H54 (cell line): Measurements from ENCODE around the gene BNIP1.
A peak's percentile ranks its signal among the peaks of the same experiment; 100 is the strongest.

ENCODE experiments used
- DNase-seq: peaks from one replicate; pipeline ENCODE4 v3.0.0; 2011; ENCODE audit warnings: low spot score, mixed read lengths; ENCODE audit not compliant: insufficient read length
- FAIRE-seq: peaks from 3 replicates; lab custom pipeline; 2011; peaks lifted over from hg19 to GRCh38; lab: Jason Lieb, UNC
- POLR2A ChIP-seq: IDR thresholded peaks from 2 replicates; pipeline ENCODE4 v1.6.1; 2011; ENCODE audit warnings: low read depth, mild to moderate bottlenecking, low read length

The BNIP1 gene

DNA sequence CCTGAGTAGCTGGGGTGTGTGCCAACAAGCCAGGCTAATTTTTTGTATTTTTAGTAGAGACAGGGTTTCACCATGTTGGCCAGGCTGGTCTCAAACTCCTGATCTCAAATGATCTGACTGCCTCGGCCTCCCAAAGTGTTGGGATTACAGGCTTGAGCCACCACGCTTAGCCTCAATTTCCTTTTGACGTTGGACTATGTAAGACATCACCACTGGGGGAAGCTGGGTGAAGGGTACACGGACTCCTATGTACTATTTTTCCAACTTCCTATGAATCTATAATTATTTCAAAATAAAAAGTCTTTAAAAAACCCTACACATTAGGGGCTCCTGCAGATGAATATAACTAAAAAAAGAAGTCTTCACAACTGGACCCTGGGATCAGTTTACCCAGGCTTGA is 46.7 kb downstream of the BNIP1 start:
- DNase-seq (no peak), FAIRE-seq (no peak)
- no peak for TF ChIP-seq POLR2A

DNA sequence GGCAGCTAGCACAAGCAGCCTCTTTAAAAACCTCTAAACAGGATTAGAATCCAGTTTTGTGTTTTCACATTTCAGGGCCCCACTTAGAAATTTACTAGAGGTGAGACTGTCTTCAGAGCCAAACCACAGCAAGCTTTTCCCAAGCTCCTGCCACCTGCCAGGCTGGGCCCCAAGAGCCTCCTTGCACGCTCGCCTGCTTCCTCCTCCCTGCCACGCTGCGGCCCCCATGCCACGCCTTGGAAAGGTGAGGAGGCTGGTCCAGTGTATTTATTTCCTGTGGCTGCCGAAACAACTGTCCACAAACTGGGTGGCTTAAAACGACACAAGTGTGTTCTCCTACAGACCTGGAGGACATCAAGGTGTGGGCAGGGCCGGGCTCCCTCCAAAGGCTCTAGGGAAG is 47.2 kb downstream of the BNIP1 start:
- FAIRE-seq (no peak), DNase-seq (no peak)
- no peak for TF ChIP-seq POLR2A

DNA sequence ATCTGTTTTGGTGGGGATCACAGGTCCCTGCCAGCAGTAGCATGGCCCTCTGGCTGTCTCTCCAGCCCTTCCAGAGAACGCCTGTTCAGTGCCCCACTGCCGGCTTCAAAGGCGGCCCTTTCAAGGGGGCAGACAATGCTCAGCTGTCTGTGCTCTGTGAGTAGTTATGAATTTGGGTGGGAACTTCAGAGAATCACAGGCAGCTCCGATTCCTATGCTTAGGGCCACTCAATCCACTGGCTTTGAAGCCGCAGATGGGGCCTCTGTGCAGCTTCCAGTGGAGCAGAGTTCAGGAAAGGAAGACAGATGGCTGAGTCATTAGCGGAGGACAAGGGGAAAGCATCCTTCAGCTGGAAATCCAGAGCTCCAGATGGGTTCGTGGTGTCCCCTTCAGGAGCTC is 48.2 kb downstream of the BNIP1 start:
- FAIRE-seq (no peak), DNase-seq (no peak)
- no peak for TF ChIP-seq POLR2A

DNA sequence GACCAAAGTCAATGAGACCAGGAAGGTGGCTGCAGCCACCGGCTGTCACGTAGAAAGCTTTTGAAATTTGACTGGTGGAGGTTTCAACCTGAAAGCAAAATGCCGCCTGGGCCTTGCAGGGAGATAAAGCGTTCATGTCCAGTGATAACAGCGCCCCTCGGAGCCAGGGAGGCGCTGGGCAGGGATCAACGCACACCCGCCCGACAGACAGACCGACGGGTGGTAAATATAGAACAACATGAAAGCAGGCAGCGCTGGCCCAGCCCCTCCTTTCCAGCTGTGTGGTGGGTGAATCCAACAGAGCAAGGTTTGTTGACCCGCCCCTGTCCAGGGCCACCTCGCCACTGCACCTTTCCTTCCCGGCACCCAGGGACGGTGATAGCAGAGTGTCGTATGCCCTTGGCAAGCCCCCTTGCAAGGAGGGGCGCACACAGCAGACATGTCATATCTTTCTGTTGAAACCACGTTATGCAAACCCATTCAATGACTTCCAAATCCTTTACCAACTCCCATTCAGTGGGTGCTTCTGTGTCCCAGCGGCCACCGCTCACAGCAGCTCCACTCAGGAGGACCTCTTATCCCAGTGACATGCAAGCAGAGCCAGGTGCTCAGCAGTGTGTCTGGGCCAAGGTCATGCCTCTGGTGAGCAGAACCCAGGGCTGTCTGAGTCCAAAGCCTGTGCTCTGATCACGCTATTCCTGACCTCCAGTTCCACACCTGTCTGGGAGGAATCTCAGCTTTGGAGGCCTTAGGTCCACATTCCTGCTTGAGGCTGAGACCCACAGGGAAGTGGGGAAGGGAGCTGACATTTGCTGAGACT is 52.0 kb downstream of the BNIP1 start:
- no peak for TF ChIP-seq POLR2A
- FAIRE-seq: no peak
- DNase-seq: no peak

DNA sequence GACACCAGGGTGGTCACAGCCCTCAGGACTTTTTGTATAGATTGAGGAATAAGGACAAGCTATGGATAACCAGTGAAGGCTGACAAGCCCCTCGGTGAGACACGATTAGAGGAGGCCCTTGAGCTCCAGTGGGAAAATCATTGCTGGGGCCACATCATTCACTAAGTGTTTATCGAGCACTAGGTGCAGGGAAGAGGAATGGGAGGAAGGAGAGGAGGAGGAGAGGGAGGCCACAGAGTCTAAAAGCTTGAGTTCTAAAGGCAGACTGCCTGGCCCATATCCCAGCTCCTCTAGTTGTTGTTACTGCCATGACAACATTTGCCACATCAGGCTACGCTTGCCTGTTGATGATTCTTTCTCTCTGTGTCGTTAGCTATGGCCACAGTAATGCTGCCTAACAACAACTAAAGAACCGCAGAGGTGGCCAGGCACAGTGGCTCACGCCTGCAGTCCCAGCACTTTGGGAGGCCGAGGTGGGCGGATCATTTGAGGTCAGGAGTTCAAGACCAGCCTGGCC is 53.1 kb downstream of the BNIP1 start:
- no peak for TF ChIP-seq POLR2A
- DNase-seq (no peak), FAIRE-seq (no peak)

DNA sequence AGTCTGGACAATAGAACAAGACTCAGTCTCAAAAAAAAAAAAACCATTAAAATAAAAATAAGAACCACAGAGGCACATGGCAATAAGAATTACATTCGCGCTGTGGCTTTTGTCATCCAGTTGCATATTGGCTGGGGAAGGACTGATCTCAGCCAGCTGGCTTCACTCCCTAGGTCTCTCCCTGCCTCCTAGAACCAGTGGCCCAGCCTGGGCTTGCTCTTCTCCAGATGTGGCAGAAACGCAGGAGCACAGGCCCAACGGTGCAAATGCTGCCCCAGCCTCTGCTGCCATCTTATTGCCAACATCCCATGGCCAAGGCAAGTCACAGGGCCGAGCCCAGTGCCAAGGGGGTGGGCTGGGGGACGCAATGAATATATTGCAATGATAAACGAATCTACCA is 53.7 kb downstream of the BNIP1 start:
- DNase-seq (no peak), FAIRE-seq (no peak)
- TF ChIP-seq POLR2A: no peak

DNA sequence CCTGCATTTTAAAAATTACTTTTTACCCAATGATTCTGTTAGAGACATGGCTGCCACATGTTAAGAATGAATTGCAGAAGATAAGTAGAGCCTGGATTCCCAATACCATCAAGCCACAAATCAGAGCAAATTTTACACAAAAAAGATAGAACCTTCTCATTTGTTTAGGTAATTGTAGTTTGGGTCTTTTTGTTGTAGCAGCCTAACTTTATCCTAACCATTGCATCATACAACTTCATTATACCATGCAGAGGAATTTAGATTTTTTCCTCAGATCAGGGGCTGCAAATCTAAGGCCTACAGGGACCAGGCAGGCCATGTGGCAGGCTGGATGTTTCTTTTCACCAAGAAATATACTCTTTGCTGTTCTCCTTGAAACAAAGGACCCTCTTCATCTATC is 56.0 kb downstream of the BNIP1 start:
- no peak for DNase-seq
- TF ChIP-seq POLR2A: no peak
- no peak for FAIRE-seq

DNA sequence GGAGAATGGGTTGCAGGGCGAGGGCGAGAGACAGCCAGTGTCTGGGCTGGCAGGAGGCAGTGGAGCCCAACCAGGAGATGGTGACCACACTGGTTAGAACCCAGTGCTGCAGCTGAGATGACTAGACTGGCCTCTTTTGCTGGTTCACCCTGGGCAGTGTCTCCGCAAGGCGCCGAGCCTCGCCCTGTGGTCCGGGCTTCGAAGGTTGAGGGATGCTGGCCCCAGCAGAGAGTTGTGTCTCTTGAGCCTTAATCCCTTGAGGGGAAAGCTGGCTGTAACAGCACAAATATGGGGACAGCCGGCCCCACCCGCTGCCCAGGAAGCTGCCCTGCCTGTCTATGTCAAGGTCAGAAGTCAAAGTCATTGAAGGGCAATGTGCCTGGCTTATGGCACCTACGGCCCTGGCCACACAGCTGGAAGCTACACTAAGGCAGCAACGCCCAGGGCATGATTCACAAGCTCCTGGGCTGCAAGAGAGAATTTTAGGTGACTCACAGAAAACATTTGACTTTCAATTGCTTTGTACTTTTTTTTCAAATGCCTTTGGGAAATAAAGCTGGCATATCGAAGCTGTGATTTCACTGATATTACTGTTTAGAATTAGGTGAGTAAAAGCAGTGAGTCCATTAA is 57.4 kb downstream of the BNIP1 start:
- DNase-seq (peak; percentile 91), FAIRE-seq (peak; percentile 76)
- TF ChIP-seq POLR2A: no peak

DNA sequence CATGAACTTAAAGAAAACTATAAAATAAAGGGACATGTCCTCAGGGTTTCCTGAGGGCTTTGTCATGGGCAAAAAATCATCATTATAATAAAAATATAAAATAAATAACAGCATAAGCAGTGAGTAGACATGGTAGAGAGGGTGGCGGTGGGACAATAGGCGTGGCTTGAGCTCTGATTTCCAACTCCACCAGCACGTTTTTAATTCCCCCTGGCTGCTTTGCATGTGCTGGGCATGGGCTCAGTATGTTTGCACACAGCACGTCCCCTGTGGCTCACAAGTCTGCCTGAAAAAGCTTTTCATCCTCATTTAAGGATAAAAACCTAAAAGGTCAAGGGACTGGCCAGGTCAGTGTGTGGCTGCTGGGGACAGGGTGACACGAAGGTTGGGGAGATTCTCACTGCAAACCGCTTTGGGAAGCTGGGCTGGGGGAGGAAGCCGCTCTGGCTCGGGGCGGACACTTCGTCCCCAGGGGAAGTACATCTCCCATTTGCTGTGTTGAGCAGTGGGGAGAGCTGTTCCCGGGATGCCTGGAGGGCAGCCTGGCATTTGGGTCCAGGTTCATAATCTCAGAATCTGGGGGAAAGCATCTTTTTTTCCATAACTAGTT is 58.0 kb downstream of the BNIP1 start:
- FAIRE-seq: no peak
- TF ChIP-seq POLR2A: no peak

DNA sequence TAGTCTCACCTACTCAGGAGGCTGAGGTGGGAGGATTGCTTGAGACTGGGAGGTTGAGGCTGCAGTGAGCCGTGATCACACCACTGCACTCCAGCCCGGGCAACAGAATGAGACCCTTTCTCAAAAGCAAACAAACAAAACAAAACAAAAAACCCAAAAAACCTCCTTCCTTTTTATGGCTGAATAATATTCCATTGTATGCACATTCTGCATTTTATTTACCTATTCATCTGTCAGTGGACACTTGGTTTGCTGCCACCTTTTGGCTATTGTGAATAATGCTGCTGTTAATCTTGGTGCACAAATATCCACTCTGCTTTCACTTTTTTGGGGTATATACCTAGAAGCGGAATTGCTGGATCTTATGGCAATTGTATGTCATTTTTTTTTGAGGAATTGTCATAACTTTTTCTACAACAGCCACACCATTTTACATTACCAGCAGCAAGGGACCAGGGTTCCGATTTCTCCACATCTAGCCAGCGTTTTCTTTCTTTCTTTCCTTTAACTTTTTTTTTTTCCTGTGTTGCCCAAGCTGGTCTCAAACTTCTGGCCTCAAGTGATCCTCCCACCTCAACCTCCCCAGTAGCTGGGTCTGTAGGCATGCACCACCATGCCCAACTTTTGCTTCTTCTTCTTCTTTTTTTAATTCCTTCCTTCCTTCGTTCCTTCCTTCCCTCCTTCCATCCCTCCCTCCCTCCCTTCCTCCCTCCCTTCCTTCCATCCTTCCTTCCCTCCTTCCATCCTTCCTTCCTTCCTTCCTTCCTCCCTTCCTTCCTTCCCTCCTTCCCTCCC is 60.1 kb downstream of the BNIP1 start:
- TF ChIP-seq POLR2A: no peak
- FAIRE-seq: no peak
- no peak for DNase-seq

More for the DNA sequence above, 58.0 kb downstream of the BNIP1 start:
- peak; percentile 30 for DNase-seq

DNA sequence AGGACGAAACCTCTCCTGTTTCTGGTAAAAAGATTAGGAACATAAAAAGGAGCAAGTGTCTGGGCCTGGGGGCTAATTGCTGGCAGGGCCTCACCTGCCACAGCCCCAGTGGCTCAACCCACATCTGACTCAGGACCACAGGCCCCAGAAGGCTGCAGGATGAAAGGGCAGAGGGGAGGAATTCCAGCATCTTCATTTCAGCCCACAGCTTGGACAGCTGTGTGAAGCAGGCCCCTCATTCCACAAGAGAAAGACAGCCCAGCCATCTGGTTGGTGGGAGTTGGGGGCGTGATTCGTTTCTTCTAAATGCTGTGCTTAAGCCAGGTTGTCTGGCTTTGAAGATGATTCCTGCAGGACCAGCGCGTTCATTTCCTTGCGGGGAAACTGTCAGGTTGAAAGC is 61.6 kb downstream of the BNIP1 start:
- FAIRE-seq (no peak), DNase-seq (no peak)
- TF ChIP-seq POLR2A: no peak

DNA sequence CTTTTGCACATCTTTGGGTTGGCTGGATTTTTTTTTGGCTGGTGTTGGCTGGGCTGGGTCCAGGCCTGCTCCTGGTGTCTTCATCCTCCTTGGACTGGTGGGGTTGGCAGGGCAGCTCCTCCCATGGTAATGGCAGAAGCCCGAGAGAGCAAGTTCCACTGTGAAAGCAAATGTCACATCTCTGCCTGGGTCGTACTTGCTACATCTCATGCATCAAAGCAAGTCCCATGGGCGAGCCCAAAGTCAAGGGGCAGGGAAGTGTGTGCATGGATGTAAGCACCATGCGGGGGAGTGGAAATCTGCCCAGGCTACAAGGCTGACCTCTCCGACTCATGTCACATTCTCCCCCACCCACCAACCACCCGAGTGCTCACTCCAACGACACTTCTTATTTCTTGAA is 64.0 kb downstream of the BNIP1 start:
- no peak for FAIRE-seq
- no peak for DNase-seq
- TF ChIP-seq POLR2A: no peak

DNA sequence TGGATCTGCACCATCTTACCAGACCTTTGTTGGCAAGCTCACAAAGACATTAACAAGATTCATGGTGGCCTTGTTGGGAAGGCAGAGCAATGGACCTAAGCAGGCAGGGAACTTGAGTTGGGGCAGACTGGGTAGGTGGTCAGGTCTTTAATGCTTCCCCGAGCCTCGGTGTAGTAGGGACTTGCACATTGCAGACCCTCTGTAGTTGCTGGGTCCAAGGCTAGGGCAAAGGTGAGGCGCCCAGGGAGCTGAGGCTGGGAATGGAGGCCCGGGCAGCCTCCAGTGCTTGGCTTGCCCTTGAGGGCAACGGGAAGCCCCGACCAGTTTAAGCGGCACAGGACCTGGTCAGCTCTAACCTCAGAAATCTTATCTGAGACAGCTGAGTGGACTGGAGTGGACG is 66.5 kb downstream of the BNIP1 start:
- DNase-seq (no peak), FAIRE-seq (no peak)
- no peak for TF ChIP-seq POLR2A

DNA sequence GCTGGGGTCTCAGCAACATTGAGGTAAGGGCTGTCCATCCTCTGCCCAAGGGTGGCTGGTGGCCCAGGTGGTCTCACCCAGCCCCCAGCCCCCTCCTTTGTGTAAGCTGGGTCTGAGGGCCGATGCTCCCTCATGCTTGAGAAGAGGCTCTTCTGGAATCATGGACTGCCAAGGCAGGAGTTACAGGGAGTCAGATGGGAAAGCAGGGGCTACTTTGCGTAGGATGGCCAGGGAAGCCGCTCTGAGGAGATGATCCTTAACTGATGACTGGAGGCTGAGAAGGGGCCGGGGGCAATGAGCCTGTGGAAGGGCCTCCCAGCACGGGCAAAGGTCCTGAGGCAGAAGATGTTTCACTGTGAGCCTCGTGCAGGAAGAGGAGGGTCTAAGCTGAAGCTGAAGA is 67.0 kb downstream of the BNIP1 start:
- FAIRE-seq: no peak
- DNase-seq: no peak
- no peak for TF ChIP-seq POLR2A
